AG09309 (cell line): ENCODE data around the gene LMTK3.

Experiments
- DNase-seq: peaks from one replicate; pipeline ENCODE4 v3.0.0-alpha.2; 2010; ENCODE audit warnings: low read depth
- H3K4me3 ChIP-seq: 2 replicates; pipeline ENCODE4 v1.5.1; 2011; ENCODE audit warnings: mild to moderate bottlenecking, low read depth, low read length, moderate library complexity; ENCODE audit not compliant: control insufficient read depth
- CTCF ChIP-seq: IDR thresholded peaks from 2 replicates; pipeline ENCODE4 v1.5.1; 2011; ENCODE audit warnings: mild to moderate bottlenecking, low read depth, low read length, inconsistent platforms; ENCODE audit not compliant: insufficient read depth, control insufficient read depth; ENCODE audit errors: missing control alignments

Gene LMTK3

GRCh38 chr19:48478339-48479256 lies 33.0 kb downstream of the LMTK3 start:
- no peak for DNase-seq
- no peak overlapping the region for H3K4me3 ChIP-seq
- TF ChIP-seq CTCF: no peak

GRCh38 chr19:48477698-48478338 lies 33.8 kb downstream of the LMTK3 start:
- no peak for TF ChIP-seq CTCF
- H3K4me3 ChIP-seq: no peak overlapping the region
- DNase-seq: no peak

- H3K4me3 ChIP-seq: no peak overlapping the region
- DNase-seq: no peak
- TF ChIP-seq CTCF: no peak
These were observed 34.5 kb downstream of the LMTK3 start for GRCh38 chr19:48477067-48477685.

GRCh38 chr19:48476176-48476575 lies 35.5 kb downstream of the LMTK3 start:
- no peak for DNase-seq
- no peak overlapping the region for H3K4me3 ChIP-seq
- no peak for TF ChIP-seq CTCF

GRCh38 chr19:48475369-48476068 lies 36.1 kb downstream of the LMTK3 start:
- no peak overlapping the region for H3K4me3 ChIP-seq
- no peak for DNase-seq

More at GRCh38 chr19:48475369-48476068, 36.1 kb downstream of the LMTK3 start:
- TF ChIP-seq CTCF: no peak
